Type B pancreatic cell (in vitro differentiated cells): ENCODE results near the gene TOLLIP. TPM values are rescaled to one million over a fixed set of nuclear protein-coding genes. Genes with fewer than 3 reads are reported as not detected.

Source experiments
- DNase-seq: peaks from one replicate; pipeline ENCODE4 v3.0.0; 2021; ENCODE audit warnings: mixed read lengths; ENCODE audit not compliant: unreplicated experiment; ENCODE audit errors: extremely low spot score
- H3K27ac Mint-ChIP-seq: 2 replicates; pipeline ENCODE4 v1.8.0; 2021; ENCODE audit warnings: mild to moderate bottlenecking, mixed read lengths
- H3K27me3 Mint-ChIP-seq: 2 replicates; pipeline ENCODE4 v1.8.0; 2021; ENCODE audit warnings: mixed read lengths
- H3K36me3 Mint-ChIP-seq: 2 replicates; pipeline ENCODE4 v1.8.0; 2021; ENCODE audit warnings: mixed read lengths
- H3K4me1 Mint-ChIP-seq: one replicate; pipeline ENCODE4 v1.8.0; 2021; ENCODE audit warnings: mixed read lengths; ENCODE audit not compliant: unreplicated experiment
- H3K4me3 Mint-ChIP-seq: 2 replicates; pipeline ENCODE4 v1.8.0; 2021; ENCODE audit warnings: mild to moderate bottlenecking, mixed read lengths
- H3K9me3 Mint-ChIP-seq: 2 replicates; pipeline ENCODE4 v1.8.0; 2021; ENCODE audit warnings: mixed read lengths
- CTCF ChIP-seq: fragments of 200-600 bp; sonication (generic); conservative IDR thresholded peaks from 2 replicates; pipeline ENCODE4 v1.5.0; 2021; ENCODE audit warnings: antibody characterized with exemption, mild to moderate bottlenecking
- total RNA-seq: library from RNA; stranded (reverse); gene quantifications from 2 replicates; pipeline ENCODE4 v1.2.1, GENCODE V29; 2021; ENCODE audit warnings: low replicate concordance

Gene TOLLIP
- total RNA-seq, 1 donor from 2014 or later: 49.2 TPM

GRCh38 chr11:1237128-1237580, 72.3 kb downstream of the TOLLIP start:
- no peak for DNase-seq
- Mint-ChIP-seq H3K4me3 (no peak overlapping the region), H3K4me1 (no peaks in the 10 kb centered on the region), H3K9me3 (no peaks in the 10 kb centered on the region), H3K36me3 (no peaks in the 10 kb centered on the region), H3K27me3 (no peaks in the 10 kb centered on the region), H3K27ac (no peak overlapping the region)
- no peak for TF ChIP-seq CTCF

- no peak overlapping the region for H3K4me3 Mint-ChIP-seq
- DNase-seq: no peak
- H3K4me1 Mint-ChIP-seq: no peaks in the 10 kb centered on the region
- no peak for TF ChIP-seq CTCF
- no peaks in the 10 kb centered on the region for H3K36me3 Mint-ChIP-seq
- H3K27ac Mint-ChIP-seq: no peak overlapping the region
- no peaks in the 10 kb centered on the region for H3K9me3 Mint-ChIP-seq
- no peaks in the 10 kb centered on the region for H3K27me3 Mint-ChIP-seq
Observed at GRCh38 chr11:1236316-1237127, 72.9 kb downstream of the TOLLIP start.

GRCh38 chr11:1235901-1236315, 73.5 kb downstream of the TOLLIP start:
- H3K36me3 Mint-ChIP-seq: no peaks in the 10 kb centered on the region
- no peaks in the 10 kb centered on the region for H3K4me1 Mint-ChIP-seq

DNA sequence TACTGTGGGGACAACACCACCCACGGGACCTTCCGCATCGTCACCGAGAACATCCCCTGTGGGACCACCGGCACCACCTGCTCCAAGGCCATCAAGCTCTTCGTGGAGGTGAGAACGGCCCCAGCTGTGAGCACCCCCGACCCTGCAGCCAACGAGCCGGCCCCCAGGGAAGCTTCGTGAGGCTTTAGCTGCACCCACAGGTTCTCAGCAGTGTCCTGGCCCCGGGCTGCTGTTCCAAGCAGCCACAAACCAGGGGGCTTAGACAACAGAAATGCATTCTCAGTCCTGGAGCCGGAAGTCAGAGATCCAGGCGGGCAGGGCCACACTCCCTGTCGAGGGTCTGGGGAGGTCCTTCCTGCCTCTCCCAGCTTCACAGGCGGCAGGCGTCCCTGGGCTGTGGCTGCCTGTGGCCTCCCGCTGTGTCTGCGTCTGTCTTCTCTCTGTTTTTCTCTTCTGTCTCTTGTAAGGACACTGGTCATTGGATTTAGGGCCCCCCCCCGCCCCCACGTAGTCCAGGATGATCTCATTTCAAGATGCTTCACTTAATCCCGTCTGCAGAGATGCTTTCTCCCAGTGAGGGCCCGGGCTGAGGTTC, 74.0 kb downstream of the TOLLIP start:
- no peak for TF ChIP-seq CTCF
- no peaks in the 10 kb centered on the region for H3K36me3 Mint-ChIP-seq
- no peak overlapping the region for H3K4me3 Mint-ChIP-seq
- no peak overlapping the region for H3K27ac Mint-ChIP-seq
- H3K4me1 Mint-ChIP-seq: no peaks in the 10 kb centered on the region
- no peak for DNase-seq
- no peaks in the 10 kb centered on the region for H3K9me3 Mint-ChIP-seq
- H3K27me3 Mint-ChIP-seq: no peaks in the 10 kb centered on the region

More at GRCh38 chr11:1235901-1236315, 73.5 kb downstream of the TOLLIP start:
- Mint-ChIP-seq H3K4me3 (no peak overlapping the region), H3K27me3 (no peaks in the 10 kb centered on the region), H3K9me3 (no peaks in the 10 kb centered on the region), H3K27ac (no peak overlapping the region)
- TF ChIP-seq CTCF: no peak
- no peak for DNase-seq

DNA sequence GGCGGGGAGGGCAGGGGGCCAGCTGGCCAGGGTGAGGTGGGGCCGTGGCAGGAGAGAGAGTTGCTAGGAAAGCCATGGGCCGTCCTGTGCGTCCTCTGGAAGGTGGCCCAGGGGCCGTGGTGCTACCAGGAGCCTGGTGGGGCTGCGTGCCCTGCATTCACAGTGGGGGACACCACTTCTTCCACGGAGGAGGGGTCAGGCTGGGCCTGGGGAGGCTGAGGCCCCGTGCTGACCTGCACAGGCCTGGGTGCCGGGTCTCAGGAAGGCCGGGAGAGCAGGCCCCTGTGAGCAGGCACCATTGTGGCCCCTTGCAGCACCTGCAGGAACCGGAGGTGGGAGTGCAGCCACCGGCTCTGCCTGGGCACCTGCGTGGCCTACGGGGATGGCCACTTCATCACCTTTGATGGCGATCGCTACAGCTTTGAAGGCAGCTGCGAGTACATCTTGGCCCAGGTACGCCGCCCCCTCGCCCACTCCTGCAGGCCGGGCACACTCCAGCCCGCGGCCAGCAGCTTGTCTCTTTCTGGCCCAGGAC, 74.6 kb downstream of the TOLLIP start:
- no peaks in the 10 kb centered on the region for H3K9me3 Mint-ChIP-seq
- H3K4me3 Mint-ChIP-seq: no peak overlapping the region
- no peaks in the 10 kb centered on the region for H3K4me1 Mint-ChIP-seq
- H3K36me3 Mint-ChIP-seq: no peaks in the 10 kb centered on the region
- no peak for TF ChIP-seq CTCF
- no peak for DNase-seq
- H3K27ac Mint-ChIP-seq: no peak overlapping the region
- no peaks in the 10 kb centered on the region for H3K27me3 Mint-ChIP-seq
